HEK293T (cell line): ENCODE data around the gene MYH10.

Experiments used
- CTCF ChIA-PET: fragments of 350-600 bp; formaldehyde crosslinking; extraction: SDS; loops from one replicate; lab custom pipeline; 2021; ENCODE audit warnings: antibody characterized with exemption, inconsistent platforms; lab: Yijun Ruan, JAX
- POLR2A ChIA-PET: fragments of 350-600 bp; formaldehyde crosslinking; extraction: SDS; loops from one replicate; lab custom pipeline; 2020; ENCODE audit warnings: antibody characterized with exemption, inconsistent platforms; lab: Yijun Ruan, JAX
- DNase-seq: peaks from one replicate; pipeline ENCODE4 v3.0.0; 2012; ENCODE audit warnings: mixed read lengths; ENCODE audit errors: extremely low spot score
- ARNT ChIP-seq: fragments of 450-650 bp; IDR thresholded peaks from 2 replicates; pipeline ENCODE4 v1.6.1; 2017; ENCODE audit warnings: mild to moderate bottlenecking
- BHLHE40 ChIP-seq: fragments of 450-650 bp; IDR thresholded peaks from 2 replicates; pipeline ENCODE4 v1.6.1; 2016; ENCODE audit warnings: mild to moderate bottlenecking, moderate library complexity, borderline replicate concordance
- CTBP1 ChIP-seq: fragments of 450-650 bp; IDR thresholded peaks from 2 replicates; pipeline ENCODE4 v1.6.1; 2016; ENCODE audit warnings: borderline replicate concordance
- ELF4 ChIP-seq: fragments of 450-650 bp; IDR thresholded peaks from 2 replicates; pipeline ENCODE4 v1.6.1; 2017; ENCODE audit warnings: antibody characterized with exemption
- FOXA1 ChIP-seq: fragments of 450-650 bp; IDR thresholded peaks from 2 replicates; pipeline ENCODE4 v1.6.1; 2016; ENCODE audit warnings: mild to moderate bottlenecking
- FOXK2 ChIP-seq: fragments of 450-650 bp; IDR thresholded peaks from 2 replicates; pipeline ENCODE4 v1.6.1; 2016; ENCODE audit warnings: mild to moderate bottlenecking
- FOXM1 ChIP-seq: fragments of 450-650 bp; IDR thresholded peaks from 2 replicates; pipeline ENCODE4 v1.6.1; 2017; ENCODE audit warnings: mild to moderate bottlenecking, borderline replicate concordance
- HDGF ChIP-seq: fragments of 450-650 bp; IDR thresholded peaks from 2 replicates; pipeline ENCODE4 v1.6.1; 2017; ENCODE audit warnings: antibody characterized with exemption, borderline replicate concordance
- L3MBTL2 ChIP-seq: fragments of 450-650 bp; conservative IDR thresholded peaks from 2 replicates; pipeline ENCODE4 v1.6.1; 2016; ENCODE audit warnings: mild to moderate bottlenecking
- LEF1 ChIP-seq: fragments of 450-650 bp; IDR thresholded peaks from 2 replicates; pipeline ENCODE4 v1.6.1; 2017; ENCODE audit warnings: mild to moderate bottlenecking, borderline replicate concordance
- NFRKB ChIP-seq: fragments of 450-650 bp; IDR thresholded peaks from 2 replicates; pipeline ENCODE4 v1.6.1; 2016; ENCODE audit warnings: mild to moderate bottlenecking, moderate library complexity
- SP1 ChIP-seq: fragments of 450-650 bp; IDR thresholded peaks from 2 replicates; pipeline ENCODE4 v1.6.1; 2017
- SUZ12 ChIP-seq: fragments of 450-650 bp; IDR thresholded peaks from 2 replicates; pipeline ENCODE4 v1.6.1; 2016; ENCODE audit warnings: mild to moderate bottlenecking
- TARDBP ChIP-seq: fragments of 450-650 bp; IDR thresholded peaks from 2 replicates; pipeline ENCODE4 v1.6.1; 2016
- ZNF384 ChIP-seq: fragments of 450-650 bp; IDR thresholded peaks from 2 replicates; pipeline ENCODE4 v1.6.1; 2016
- TF ChIP-seq, protein P1 (sequence below): fragments of 450-650 bp; IDR thresholded peaks from 2 replicates; pipeline ENCODE4 v1.6.1; 2016

MYH10 gene

DNA sequence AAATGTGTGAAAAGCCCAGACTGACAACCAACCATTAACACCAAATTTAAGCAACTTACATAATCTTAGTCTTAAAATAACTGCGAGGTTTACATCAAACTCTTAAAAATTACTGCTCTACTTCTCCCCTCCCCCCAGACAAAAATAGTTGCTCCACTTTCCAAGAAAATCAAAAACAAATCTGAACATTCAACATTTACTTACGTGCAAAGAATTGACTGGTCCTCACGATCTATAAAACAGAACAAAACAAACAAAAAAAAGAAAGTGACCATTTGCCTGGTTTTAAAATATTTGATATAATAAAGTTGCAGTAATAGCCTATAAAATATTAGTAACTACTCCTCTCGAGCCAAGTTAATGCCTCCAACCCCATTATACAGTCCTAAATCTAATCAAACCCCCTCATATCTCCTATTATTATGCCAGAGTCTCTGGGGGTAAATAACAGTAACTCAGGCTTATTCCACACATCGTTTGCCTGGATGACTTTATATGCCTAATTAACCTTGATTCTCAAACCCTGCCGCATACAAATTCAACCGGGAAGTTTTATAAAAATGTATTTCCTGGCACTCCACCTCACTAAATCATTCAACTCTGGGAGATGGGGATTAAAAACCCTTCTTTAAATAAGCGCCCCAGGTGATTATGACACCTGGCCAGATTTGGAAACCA, 41.5 kb downstream of the MYH10 start:
- ChIA-PET POLR2A (no interaction called here), CTCF (no interaction called here)
- no peak for TF ChIP-seq HDGF
- TF ChIP-seq FOXK2, result no peak
- no peak for DNase-seq

DNA sequence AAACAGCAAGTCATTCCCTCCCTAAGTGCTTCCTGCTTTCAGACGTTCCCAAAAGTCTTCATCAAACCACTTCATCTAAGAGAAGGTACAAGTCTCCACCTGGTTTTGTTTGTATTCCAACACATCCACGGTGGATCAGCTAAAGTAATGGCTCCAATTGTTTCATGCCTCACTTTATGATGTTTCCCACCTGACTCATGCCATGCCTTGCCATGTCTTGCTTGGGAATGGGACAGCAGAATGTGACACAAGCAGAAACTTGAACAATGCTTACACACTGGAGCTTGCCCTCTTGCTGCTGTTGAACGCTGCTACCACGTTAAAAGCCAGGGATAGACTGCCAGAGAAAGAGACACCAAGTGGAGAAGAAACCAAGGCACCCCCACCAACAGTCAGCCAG, 43.8 kb downstream of the MYH10 start:
- no peak for TF ChIP-seq FOXK2
- TF ChIP-seq BHLHE40, result no peak
- TF ChIP-seq NFRKB, result no peak
- no peak for TF ChIP-seq HDGF
- TF ChIP-seq TARDBP, result no peak
- TF ChIP-seq, protein P1, sequence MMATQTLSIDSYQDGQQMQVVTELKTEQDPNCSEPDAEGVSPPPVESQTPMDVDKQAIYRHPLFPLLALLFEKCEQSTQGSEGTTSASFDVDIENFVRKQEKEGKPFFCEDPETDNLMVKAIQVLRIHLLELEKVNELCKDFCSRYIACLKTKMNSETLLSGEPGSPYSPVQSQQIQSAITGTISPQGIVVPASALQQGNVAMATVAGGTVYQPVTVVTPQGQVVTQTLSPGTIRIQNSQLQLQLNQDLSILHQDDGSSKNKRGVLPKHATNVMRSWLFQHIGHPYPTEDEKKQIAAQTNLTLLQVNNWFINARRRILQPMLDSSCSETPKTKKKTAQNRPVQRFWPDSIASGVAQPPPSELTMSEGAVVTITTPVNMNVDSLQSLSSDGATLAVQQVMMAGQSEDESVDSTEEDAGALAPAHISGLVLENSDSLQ, result no peak
- TF ChIP-seq ARNT, result no peak
- no peak for TF ChIP-seq CTBP1
- no peak for TF ChIP-seq ELF4
- no peak for TF ChIP-seq ZNF384
- no peak for TF ChIP-seq LEF1
- ChIA-PET POLR2A (interaction anchor here (0.9 kb wide), 1 partner anchor 44 kb away, joined by 3 read pairs; the partner anchor contains the start of gene MYH10), CTCF (no interaction called here)
- DNase-seq, result no peak

DNA sequence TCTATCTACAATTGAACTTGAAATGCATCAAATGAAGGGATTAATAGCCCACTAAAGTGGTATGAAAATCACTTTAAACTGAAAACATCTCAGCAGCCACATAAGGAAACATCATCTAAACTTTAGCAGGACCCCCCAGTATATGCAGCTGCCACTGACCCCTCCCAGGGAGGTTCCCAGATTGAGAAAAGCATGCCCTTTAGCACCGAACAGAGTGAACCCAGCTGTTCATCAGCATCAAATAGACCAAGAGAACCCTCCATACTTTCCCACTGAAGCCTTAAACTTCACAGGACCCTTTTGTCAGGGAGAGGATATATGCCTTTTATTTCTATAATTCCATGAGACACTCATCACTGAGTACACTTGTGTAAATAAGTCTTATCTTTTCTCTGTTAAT, 44.6 kb downstream of the MYH10 start:
- CTCF ChIA-PET, result interaction anchor here (0.6 kb wide), 1 partner anchor 16 kb away, joined by 4 read pairs; no protein-coding TSS in a partner anchor
- TF ChIP-seq FOXM1 (no peak), FOXA1 (no peak), SUZ12 (no peak), ZNF384 (no peak), HDGF (no peak), LEF1 (no peak), NFRKB (no peak), FOXK2 (no peak), ARNT (no peak), L3MBTL2 (no peak), ELF4 (no peak), SP1 (no peak), TARDBP (no peak), CTBP1 (no peak)
- TF ChIP-seq, protein P1, result no peak
- no peak for DNase-seq
- POLR2A ChIA-PET, result no interaction called here

DNA sequence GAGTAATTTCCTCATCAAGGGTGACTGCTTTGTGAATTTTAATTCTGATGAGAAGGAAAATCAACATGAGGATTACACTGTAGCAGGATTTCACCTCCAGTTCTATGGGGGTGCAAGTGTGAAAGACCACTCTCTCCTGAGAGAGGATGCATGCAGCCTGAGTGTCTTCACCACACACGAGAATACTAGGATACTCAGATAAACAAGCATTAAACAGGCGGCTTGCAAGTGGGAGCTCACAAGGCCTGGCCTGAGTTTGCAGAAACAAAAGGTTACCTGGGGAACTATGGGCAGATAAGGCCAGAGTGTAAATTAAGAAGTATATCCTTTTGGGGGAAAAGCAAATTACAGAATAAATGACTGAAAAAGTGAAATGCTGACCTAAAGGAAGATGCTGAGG, 46.6 kb downstream of the MYH10 start:
- CTCF ChIA-PET, result no interaction called here
- POLR2A ChIA-PET, result no interaction called here
- TF ChIP-seq FOXA1 (no peak), NFRKB (no peak), SP1 (no peak), L3MBTL2 (no peak), ELF4 (no peak), ZNF384 (no peak), HDGF (no peak), CTBP1 (no peak), TARDBP (no peak), SUZ12 (no peak), FOXK2 (no peak), FOXM1 (no peak), LEF1 (no peak), BHLHE40 (no peak), ARNT (no peak)
- TF ChIP-seq, protein P1, result no peak
- no peak for DNase-seq

DNA sequence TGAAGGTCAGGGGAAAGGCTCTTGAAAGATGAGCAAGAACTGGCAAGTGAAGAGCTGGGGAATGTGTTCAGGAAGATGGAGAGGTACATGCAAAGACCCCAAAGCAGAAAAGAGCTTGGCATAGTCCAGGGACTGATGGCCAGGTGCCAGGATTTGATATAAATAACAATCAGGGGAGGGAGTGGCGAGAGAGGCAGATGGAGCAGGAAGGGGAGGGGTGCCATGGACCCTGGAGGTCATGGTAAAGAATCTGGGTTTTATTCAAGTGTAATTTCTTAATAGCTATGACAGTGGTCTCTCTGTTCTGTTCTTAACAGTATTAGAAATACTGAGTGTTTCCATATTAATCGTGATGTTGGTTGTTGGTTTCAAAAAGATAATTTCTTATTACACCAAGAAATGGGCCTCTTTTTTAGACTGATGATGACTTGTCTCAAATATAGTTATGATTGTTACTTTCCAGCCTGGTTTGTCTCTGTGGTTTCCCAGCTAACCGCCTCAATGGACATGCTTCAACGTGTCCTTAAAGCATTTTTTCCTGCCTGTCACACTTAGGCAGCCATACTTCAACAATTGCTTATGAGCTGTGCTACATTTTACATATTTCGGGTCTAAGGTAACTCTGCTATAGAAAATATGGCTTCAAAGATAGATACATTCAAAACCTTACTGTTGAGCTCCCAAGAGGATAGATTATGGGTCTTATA, 49.4 kb downstream of the MYH10 start:
- ChIA-PET POLR2A (no interaction called here), CTCF (no interaction called here)
- no peak for TF ChIP-seq FOXA1
- DNase-seq, result no peak

DNA sequence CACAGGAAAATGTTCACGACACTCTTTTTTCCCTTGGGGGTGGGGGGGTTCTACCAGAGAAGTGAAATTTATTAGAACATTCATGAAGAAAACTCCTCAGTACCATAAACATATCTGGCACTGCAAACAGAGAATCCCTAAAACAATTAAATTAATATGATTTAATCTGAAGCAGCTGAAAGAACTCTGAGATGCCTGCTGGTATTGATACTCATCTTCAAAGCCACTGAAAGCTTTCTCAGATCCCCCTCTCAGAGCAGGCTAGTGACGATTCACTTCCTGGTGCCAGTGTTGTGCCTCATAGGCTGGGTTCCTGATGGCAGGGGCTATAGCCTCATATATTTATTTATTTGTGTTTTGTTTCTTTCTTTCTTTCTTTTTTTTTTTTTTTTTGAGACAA, 52.7 kb downstream of the MYH10 start:
- ChIA-PET POLR2A (no interaction called here), CTCF (no interaction called here)
- DNase-seq, result no peak
- TF ChIP-seq ELF4 (no peak), FOXA1 (no peak), SP1 (no peak), TARDBP (no peak), LEF1 (no peak), HDGF (no peak), SUZ12 (no peak), ZNF384 (no peak), FOXM1 (no peak), NFRKB (no peak), L3MBTL2 (no peak), FOXK2 (no peak)
- TF ChIP-seq, protein P1, result no peak
